GM15510 (cell line): ENCODE measurements around the gene KCNE2.

Experiments used
- POLR2A ChIP-seq: IDR thresholded peaks from 3 replicates; pipeline ENCODE4 v1.6.1; 2011; ENCODE audit warnings: borderline replicate concordance; ENCODE audit not compliant: insufficient read length; ENCODE audit errors: extremely low read depth

KCNE2 gene

GRCh38 chr21:34363733-34364132 is at the start of gene KCNE2:
KCNE2 (plus strand) TSS chr21:34364006; CDS start chr21:34370479, 6,473 bp downstream.
- no peak for TF ChIP-seq POLR2A

- no peak for TF ChIP-seq POLR2A
Measured at GRCh38 chr21:34319585-34319984, 44.2 kb upstream of the KCNE2 start.

GRCh38 chr21:34320011-34320410 is 43.8 kb upstream of the KCNE2 start:
- no peak for TF ChIP-seq POLR2A

GRCh38 chr21:34330055-34330454 is 33.8 kb upstream of the KCNE2 start:
- TF ChIP-seq POLR2A = no peak

DNA sequence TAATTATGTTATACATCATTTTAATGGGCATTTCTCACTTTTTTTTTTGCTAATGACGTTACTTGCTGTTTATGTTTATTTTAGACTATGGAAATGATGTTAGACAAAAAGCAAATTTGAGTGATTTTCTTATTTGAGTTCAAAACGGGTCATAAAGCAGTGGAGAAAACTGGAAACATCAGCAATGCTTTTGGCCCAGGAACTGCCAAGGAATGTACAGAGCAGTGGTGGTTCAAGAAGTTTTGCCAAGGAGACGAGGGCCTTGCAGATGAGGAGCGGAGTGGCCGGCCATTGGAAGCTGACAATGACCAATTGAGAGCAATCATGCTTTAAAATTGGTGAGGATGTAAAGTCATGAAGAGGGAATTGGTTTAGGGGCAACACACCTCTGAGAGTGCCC is 32.1 kb upstream of the KCNE2 start:
- no peak for TF ChIP-seq POLR2A

DNA sequence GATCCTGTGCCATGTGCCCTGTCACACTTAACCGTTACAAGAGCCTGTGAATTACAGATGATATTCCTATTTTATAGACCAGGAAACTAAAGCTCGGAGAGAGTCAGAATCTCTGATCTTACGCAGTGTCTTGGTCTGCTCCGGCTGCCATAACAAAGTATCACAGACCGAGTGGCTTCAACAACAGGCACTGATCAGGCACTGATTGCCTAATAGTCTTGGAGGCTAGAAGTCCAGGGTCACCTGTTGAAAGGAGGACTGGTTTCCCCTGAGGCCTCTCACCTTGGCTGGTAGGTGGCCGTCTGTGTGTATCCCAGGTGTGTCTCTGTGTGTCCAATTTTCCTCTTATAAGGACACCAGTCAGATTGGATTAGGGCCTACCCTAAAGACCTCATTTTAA is 31.5 kb upstream of the KCNE2 start:
- TF ChIP-seq POLR2A = no peak

GRCh38 chr21:34333121-34333739 is 30.6 kb upstream of the KCNE2 start:
- TF ChIP-seq POLR2A = no peak

GRCh38 chr21:34335316-34335715 is 28.5 kb upstream of the KCNE2 start:
- no peak for TF ChIP-seq POLR2A

- TF ChIP-seq POLR2A = no peak
Measured at GRCh38 chr21:34336245-34336644, 27.6 kb upstream of the KCNE2 start.

DNA sequence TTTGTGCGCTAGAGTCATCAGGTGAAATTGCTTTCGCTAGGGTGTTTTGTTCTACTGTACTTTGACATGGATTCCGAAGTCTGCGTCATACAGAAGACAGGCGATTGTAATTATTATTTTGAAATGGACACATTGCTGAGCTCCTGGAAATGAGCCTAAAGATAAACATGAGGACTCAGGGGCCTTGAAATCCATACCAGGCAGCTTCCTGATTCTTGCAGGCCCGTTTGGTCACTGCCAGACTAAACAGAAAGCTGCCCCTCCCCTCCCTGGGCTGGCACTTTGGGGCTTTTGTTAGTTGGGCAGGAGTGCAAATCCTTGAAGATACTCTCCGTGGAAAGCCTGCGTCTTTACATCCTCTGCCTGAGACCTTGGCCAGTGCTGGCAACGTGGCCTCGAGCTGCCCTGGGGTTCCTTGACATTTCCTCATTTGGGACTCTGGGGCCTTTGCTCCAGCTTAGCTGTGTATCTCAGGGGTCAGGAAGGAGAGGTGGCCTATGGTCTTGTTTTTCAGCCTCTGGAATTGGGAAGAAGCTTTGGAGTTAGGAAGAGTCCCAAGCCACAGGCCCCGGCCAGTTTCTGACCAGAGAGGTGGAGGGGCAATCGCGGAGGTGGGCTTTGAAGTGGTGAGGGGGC is 26.9 kb upstream of the KCNE2 start:
- TF ChIP-seq POLR2A = no peak

GRCh38 chr21:34337741-34338140 is 26.1 kb upstream of the KCNE2 start:
- TF ChIP-seq POLR2A = no peak

- no peak for TF ChIP-seq POLR2A
Measured at GRCh38 chr21:34338226-34338625, 25.6 kb upstream of the KCNE2 start.

DNA sequence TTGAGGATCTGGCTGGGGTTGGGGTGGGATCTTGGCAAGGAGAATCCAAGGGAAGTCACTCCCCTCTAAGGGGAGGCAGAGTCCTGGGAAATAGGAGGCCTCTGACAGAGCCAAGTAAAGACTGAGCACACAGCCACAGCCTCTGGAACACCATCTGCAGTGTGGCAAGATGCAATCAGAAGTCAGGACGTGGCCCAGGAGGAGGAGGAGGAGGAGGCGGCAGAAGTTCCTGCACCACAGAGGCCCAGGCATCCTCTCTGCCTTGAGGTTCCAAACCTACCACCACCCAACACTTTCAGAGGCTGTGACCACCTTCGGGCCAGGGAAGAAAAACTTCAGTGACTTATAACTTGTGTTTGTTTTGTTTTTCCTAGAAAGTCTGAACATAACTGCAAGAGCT is 23.7 kb upstream of the KCNE2 start:
- no peak for TF ChIP-seq POLR2A

- TF ChIP-seq POLR2A = no peak
Measured at GRCh38 chr21:34342476-34342875, 21.3 kb upstream of the KCNE2 start.

GRCh38 chr21:34343347-34343746 is 20.5 kb upstream of the KCNE2 start:
- TF ChIP-seq POLR2A = no peak

GRCh38 chr21:34343838-34344381 is 19.9 kb upstream of the KCNE2 start:
- no peak for TF ChIP-seq POLR2A
